ENCODE results near the gene BMPER. TPM values are rescaled to one million over a fixed set of nuclear protein-coding genes. Genes with fewer than 3 reads are reported as not detected.

The BMPER gene
- total and polyA plus RNA-seq, 2 experiments from 2014 or later: 4.5 to 6.3 TPM

DNA sequence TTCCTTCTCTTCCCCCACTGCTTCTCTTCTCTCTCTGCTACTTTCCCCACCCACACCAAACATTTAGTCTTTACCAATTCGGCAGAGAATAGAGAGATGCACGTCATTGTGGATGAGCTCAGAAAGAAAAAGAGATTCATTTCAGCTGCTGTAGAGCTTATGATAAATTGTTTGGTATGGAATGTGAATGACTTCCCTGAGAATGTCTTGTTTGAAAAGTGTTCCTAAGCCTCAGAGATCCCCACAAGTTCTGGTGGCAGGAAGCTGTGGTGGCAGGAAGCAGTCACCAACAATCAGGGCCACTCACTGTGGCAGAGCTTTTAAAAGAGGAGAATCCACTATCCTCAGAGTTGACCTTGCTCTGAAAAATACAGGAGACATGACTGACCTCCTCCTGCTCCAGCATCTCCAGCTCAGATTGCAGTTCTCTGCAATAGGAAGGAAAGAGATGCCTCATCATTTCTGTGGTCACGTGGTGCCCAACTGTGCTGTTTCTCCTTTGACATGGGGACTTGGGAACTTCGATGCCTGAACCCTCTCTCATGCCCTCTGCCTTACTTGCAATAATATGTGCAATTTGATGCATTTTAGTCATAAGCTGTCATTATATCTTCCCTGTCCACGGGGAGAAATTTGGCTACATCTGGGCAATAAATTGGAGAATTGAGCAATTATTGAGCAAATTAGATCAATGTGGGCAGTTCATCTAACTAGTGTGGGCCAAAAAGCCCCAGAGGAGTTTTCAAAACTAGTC lies 76.5 kb downstream of the BMPER start:
- Histone ChIP-seq H3K27me3 (no peaks in the 10 kb centered on the region), H3K79me2 (no peaks in the 10 kb centered on the region), H3K9me3 (ENCODE audit: low read depth) (no peaks in the 10 kb centered on the region), H4K20me1 (ENCODE audit: insufficient read depth, poor library complexity, severe bottlenecking) (no peaks in the 10 kb centered on the region), H3K4me2 (no peak overlapping the region), H3K36me3 (replicated peaks; ENCODE audit: insufficient read depth, low read depth) (no peaks in the 10 kb centered on the region), H3K4me3 (no peak overlapping the region), H3K27ac (no peak overlapping the region), H3K4me1 (ENCODE audit: insufficient read depth) (peaks cover 5% of the 10 kb centered on the region), H3K9me2 (replicated peaks; ENCODE audit: insufficient read depth) (no peaks in the 10 kb centered on the region), H2AFZ (no peak overlapping the region)
- TF ChIP-seq EZH2 (IDR thresholded peaks at IDR 0.05; ENCODE audit: borderline replicate concordance) (no peak), EZH2phosphoT487 (IDR thresholded peaks at IDR 0.05; ENCODE audit: low read depth, severe bottlenecking, unreplicated experiment) (no peak)
- TF ChIP-seq, protein P1, sequence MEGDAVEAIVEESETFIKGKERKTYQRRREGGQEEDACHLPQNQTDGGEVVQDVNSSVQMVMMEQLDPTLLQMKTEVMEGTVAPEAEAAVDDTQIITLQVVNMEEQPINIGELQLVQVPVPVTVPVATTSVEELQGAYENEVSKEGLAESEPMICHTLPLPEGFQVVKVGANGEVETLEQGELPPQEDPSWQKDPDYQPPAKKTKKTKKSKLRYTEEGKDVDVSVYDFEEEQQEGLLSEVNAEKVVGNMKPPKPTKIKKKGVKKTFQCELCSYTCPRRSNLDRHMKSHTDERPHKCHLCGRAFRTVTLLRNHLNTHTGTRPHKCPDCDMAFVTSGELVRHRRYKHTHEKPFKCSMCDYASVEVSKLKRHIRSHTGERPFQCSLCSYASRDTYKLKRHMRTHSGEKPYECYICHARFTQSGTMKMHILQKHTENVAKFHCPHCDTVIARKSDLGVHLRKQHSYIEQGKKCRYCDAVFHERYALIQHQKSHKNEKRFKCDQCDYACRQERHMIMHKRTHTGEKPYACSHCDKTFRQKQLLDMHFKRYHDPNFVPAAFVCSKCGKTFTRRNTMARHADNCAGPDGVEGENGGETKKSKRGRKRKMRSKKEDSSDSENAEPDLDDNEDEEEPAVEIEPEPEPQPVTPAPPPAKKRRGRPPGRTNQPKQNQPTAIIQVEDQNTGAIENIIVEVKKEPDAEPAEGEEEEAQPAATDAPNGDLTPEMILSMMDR (IDR thresholded peaks at IDR 0.05; ENCODE audit: poor library complexity): no peak
- 83% methylated on average over 5 of the region's 5 CpGs for WGBS (ENCODE audit: low lambda C conversion rate, missing lambda C conversion rate)
- no peak for DNase-seq (ENCODE audit: low spot score)

DNA sequence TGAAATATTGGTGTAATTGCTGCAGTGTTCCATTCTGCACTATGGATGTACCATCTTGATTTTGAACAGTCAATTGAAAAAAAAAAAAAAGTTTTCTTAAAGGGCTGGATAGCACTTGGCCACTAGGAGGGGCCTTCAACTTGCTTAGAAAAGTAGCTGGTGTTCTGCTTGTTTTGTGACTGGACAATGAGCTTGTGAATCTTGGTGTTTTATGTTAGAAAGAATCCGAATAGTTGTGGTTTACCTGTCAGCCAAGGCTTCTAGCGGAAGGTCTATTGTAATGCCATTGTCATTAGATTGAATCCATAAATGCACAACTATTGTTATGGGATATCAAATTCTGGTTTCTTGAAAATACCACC lies 77.1 kb downstream of the BMPER start:
- Histone ChIP-seq H3K4me1 (ENCODE audit: insufficient read depth) (peaks cover 5% of the 10 kb centered on the region), H3K27me3 (no peaks in the 10 kb centered on the region), H3K27ac (no peak overlapping the region), H3K36me3 (replicated peaks; ENCODE audit: insufficient read depth, low read depth) (no peaks in the 10 kb centered on the region), H3K79me2 (no peaks in the 10 kb centered on the region), H4K20me1 (ENCODE audit: insufficient read depth, poor library complexity, severe bottlenecking) (no peaks in the 10 kb centered on the region), H2AFZ (no peak overlapping the region), H3K4me2 (no peak overlapping the region), H3K9me2 (replicated peaks; ENCODE audit: insufficient read depth) (no peaks in the 10 kb centered on the region), H3K4me3 (no peak overlapping the region), H3K9me3 (ENCODE audit: low read depth) (no peaks in the 10 kb centered on the region)
- WGBS (ENCODE audit: low lambda C conversion rate, missing lambda C conversion rate): 34% methylated on average over 2 of the region's 2 CpGs
- TF ChIP-seq, protein P1 (IDR thresholded peaks at IDR 0.05; ENCODE audit: poor library complexity): peak; percentile 37
- TF ChIP-seq EZH2phosphoT487 (IDR thresholded peaks at IDR 0.05; ENCODE audit: low read depth, severe bottlenecking, unreplicated experiment) (no peak), EZH2 (IDR thresholded peaks at IDR 0.05; ENCODE audit: borderline replicate concordance) (no peak)
- no peak for DNase-seq (ENCODE audit: low spot score)

DNA sequence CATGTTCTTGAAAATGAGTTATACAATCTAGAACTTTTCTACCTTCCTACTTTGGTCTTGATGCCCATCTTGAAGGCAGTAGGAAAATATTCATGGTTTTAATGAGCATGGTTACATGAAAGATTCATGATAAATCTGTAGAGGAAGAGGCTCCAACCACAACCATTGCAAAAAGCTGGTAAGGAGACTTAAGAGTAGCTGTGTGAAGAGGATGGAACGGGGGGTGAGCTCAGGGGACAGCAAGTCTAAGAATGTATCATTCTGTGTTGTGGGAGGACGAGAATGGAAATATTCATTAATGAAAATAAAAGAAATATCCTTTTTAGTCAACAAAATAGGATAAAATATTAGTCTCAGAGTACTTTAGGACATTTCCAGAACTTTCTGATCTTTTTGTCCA lies 81.1 kb downstream of the BMPER start:
- no peaks in the 10 kb centered on the region for H3K9me3 ChIP-seq (ENCODE audit: low read depth)
- H3K9me2 ChIP-seq (replicated peaks; ENCODE audit: insufficient read depth): no peaks in the 10 kb centered on the region
- WGBS (ENCODE audit: low lambda C conversion rate, missing lambda C conversion rate): 89% methylated on average over 2 of the region's 2 CpGs
- H3K27ac ChIP-seq: peak overlapping the region; percentile 17
- no peaks in the 10 kb centered on the region for H3K79me2 ChIP-seq
- no peak overlapping the region for H2AFZ ChIP-seq
- no peak for DNase-seq (ENCODE audit: low spot score)
- TF ChIP-seq, protein P1 (IDR thresholded peaks at IDR 0.05; ENCODE audit: poor library complexity): no peak
- TF ChIP-seq EZH2 (IDR thresholded peaks at IDR 0.05; ENCODE audit: borderline replicate concordance): no peak
- TF ChIP-seq EZH2phosphoT487 (IDR thresholded peaks at IDR 0.05; ENCODE audit: low read depth, severe bottlenecking, unreplicated experiment): no peak
- no peak overlapping the region for H3K4me2 ChIP-seq
- no peak overlapping the region for H3K4me3 ChIP-seq
- no peaks in the 10 kb centered on the region for H4K20me1 ChIP-seq (ENCODE audit: insufficient read depth, poor library complexity, severe bottlenecking)
- no peaks in the 10 kb centered on the region for H3K36me3 ChIP-seq (replicated peaks; ENCODE audit: insufficient read depth, low read depth)
- H3K27me3 ChIP-seq: no peaks in the 10 kb centered on the region
- H3K4me1 ChIP-seq (ENCODE audit: insufficient read depth): no peaks in the 10 kb centered on the region
